Cardiac muscle cell (in vitro differentiated cells and primary cell): ENCODE measurements around the gene NPDC1. TPM values are rescaled to one million over a fixed set of nuclear protein-coding genes. Genes with fewer than 3 reads are reported as not detected.

ENCODE experiments used
- DNase-seq, 2 donors: peaks; one replicate each; pipeline versions ENCODE4 v3.0.0 to v3.0.0-alpha.2; 2010 to 2017; ENCODE audit warnings: low read depth in 1 of 2, low spot score in 1 of 2
- H3K27ac ChIP-seq: fragments of 200-600 bp; sonication (generic); 2 replicates; pipeline ENCODE4 v1.5.1; 2016
- H3K27me3 ChIP-seq: fragments of 200-600 bp; sonication (generic); 2 replicates; pipeline ENCODE4 v1.6.0; 2016; ENCODE audit warnings: control low read depth
- H3K36me3 ChIP-seq: fragments of 200-600 bp; sonication (generic); 2 replicates; pipeline ENCODE4 v1.5.1; 2016; ENCODE audit warnings: control low read depth
- H3K4me1 ChIP-seq: fragments of 200-600 bp; sonication (generic); 2 replicates; pipeline ENCODE4 v1.8.1; 2017; ENCODE audit warnings: low read depth, mild to moderate bottlenecking, mixed run types
- H3K4me3 ChIP-seq: fragments of 200-600 bp; sonication (generic); 2 replicates; pipeline ENCODE4 v1.5.1; 2016; ENCODE audit warnings: mild to moderate bottlenecking
- H3K9me3 ChIP-seq: fragments of 200-600 bp; sonication (generic); 2 replicates; pipeline ENCODE4 v1.5.1; 2017; ENCODE audit warnings: low read depth, mild to moderate bottlenecking, control low read depth
- CTCF ChIP-seq: IDR thresholded peaks from 2 replicates; pipeline ENCODE4 v1.5.1; 2012; ENCODE audit warnings: low read depth, mild to moderate bottlenecking, low read length
- polyA plus RNA-seq: library from polyadenylated mRNA; unstranded; fragments of >200 nt; fragmentation: Nextera tagmentation; extraction: Ambion mirVana; gene quantifications from 2 replicates; pipeline ENCODE4 v1.2.1, GENCODE V29; 2016
- total RNA-seq: library from RNA; depleted of rRNA; stranded (reverse); fragments of >200 nt; gene quantifications from 2 replicates; pipeline ENCODE4 v1.2.3, GENCODE V29; 2016

The NPDC1 gene
- total and polyA plus RNA-seq, 2 experiments from 2014 or later: 65.1 to 94.9 TPM

- peaks cover 5% of the 10 kb centered on the region for H3K4me1 ChIP-seq
- no peak for TF ChIP-seq CTCF
- DNase-seq: no peak
- H3K36me3 ChIP-seq: no peaks in the 10 kb centered on the region
- peaks cover 41% of the 10 kb centered on the region for H3K27me3 ChIP-seq
- H3K9me3 ChIP-seq: no peaks in the 10 kb centered on the region
- H3K4me3 ChIP-seq: no peak overlapping the region
- H3K27ac ChIP-seq: no peak overlapping the region
These were observed 50.6 kb downstream of the NPDC1 start for GRCh38 chr9:136995362-136995761.

- no peak for TF ChIP-seq CTCF
- H3K27me3 ChIP-seq: peaks cover 41% of the 10 kb centered on the region
- no peaks in the 10 kb centered on the region for H3K36me3 ChIP-seq
- peaks cover 5% of the 10 kb centered on the region for H3K4me1 ChIP-seq
- DNase-seq: peak in 1 of 2 donors; percentile 34
- no peak overlapping the region for H3K27ac ChIP-seq
- no peak overlapping the region for H3K4me3 ChIP-seq
- H3K9me3 ChIP-seq: no peaks in the 10 kb centered on the region
These were observed 51.1 kb downstream of the NPDC1 start for GRCh38 chr9:136994888-136995230.

GRCh38 chr9:136994180-136994887 is 51.6 kb downstream of the NPDC1 start:
- H3K36me3 ChIP-seq: no peaks in the 10 kb centered on the region
- H3K9me3 ChIP-seq: no peaks in the 10 kb centered on the region
- no peak overlapping the region for H3K27ac ChIP-seq
- no peak for DNase-seq
- peaks cover 41% of the 10 kb centered on the region for H3K27me3 ChIP-seq
- peaks cover 5% of the 10 kb centered on the region for H3K4me1 ChIP-seq
- no peak overlapping the region for H3K4me3 ChIP-seq
- TF ChIP-seq CTCF: no peak

- H3K27me3 ChIP-seq: peaks cover 41% of the 10 kb centered on the region
- no peak overlapping the region for H3K27ac ChIP-seq
- H3K4me3 ChIP-seq: peak overlapping the region; percentile 58
- H3K36me3 ChIP-seq: no peaks in the 10 kb centered on the region
- H3K4me1 ChIP-seq: peaks cover 5% of the 10 kb centered on the region
- no peak for DNase-seq
- H3K9me3 ChIP-seq: no peaks in the 10 kb centered on the region
- TF ChIP-seq CTCF: no peak
These were observed 53.1 kb downstream of the NPDC1 start for GRCh38 chr9:136992819-136993369.

GRCh38 chr9:136991993-136992818 is 53.8 kb downstream of the NPDC1 start, which contains the start of gene PAXX:
PAXX (plus strand) TSS chr9:136992422; CDS start chr9:136992444, 22 bp downstream.
- no peak within 1 kb of the TSS for H3K27ac ChIP-seq
- H3K36me3 ChIP-seq: no peaks in the 10 kb centered on the region
- H3K4me3 ChIP-seq: peak within 1 kb of the TSS; percentile 58
- TF ChIP-seq CTCF: no peak
- peaks cover 5% of the 10 kb centered on the region for H3K4me1 ChIP-seq
- no peaks in the 10 kb centered on the region for H3K9me3 ChIP-seq
- DNase-seq: peak; percentile 92 to 96
- H3K27me3 ChIP-seq: peaks cover 37% of the 10 kb centered on the region
